Measurements from ENCODE around the gene SPTBN4. TPM values are rescaled to one million over a fixed set of nuclear protein-coding genes. Genes with fewer than 3 reads are reported as not detected.
A peak's percentile ranks its signal among the peaks of the same experiment; 100 is the strongest.

Gene SPTBN4
- total RNA-seq, 1 experiment from 2014 or later: 1.9 TPM

- peaks cover 10% of the 10 kb centered on the region for H3K4me1 ChIP-seq (ENCODE audit: insufficient read depth, low read length)
Measured at GRCh38 chr19:40419066-40419612, 47.7 kb upstream of the SPTBN4 start.

GRCh38 chr19:40419780-40420179 is 47.0 kb upstream of the SPTBN4 start:
- ChIA-PET CTCF (interaction anchor here (0.6 to 1.2 kb wide), 3 partner anchors 44 to 85 kb away, joined by 6 to 11 read pairs (median 6); no protein-coding TSS in a partner anchor), POLR2A (ENCODE audit: unreplicated experiment) (interaction anchor here (0.5 kb wide), 1 partner anchor 44 kb away, joined by 10 read pairs; no protein-coding TSS in a partner anchor)
- TF ChIP-seq EZH2 (IDR thresholded peaks at IDR 0.05; ENCODE audit: low read length, unreplicated experiment) (no peak), EZH2phosphoT487 (IDR thresholded peaks at IDR 0.05; ENCODE audit: borderline replicate concordance, low read length) (no peak)
- TF ChIP-seq, protein P1, sequence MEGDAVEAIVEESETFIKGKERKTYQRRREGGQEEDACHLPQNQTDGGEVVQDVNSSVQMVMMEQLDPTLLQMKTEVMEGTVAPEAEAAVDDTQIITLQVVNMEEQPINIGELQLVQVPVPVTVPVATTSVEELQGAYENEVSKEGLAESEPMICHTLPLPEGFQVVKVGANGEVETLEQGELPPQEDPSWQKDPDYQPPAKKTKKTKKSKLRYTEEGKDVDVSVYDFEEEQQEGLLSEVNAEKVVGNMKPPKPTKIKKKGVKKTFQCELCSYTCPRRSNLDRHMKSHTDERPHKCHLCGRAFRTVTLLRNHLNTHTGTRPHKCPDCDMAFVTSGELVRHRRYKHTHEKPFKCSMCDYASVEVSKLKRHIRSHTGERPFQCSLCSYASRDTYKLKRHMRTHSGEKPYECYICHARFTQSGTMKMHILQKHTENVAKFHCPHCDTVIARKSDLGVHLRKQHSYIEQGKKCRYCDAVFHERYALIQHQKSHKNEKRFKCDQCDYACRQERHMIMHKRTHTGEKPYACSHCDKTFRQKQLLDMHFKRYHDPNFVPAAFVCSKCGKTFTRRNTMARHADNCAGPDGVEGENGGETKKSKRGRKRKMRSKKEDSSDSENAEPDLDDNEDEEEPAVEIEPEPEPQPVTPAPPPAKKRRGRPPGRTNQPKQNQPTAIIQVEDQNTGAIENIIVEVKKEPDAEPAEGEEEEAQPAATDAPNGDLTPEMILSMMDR (conservative IDR thresholded peaks at IDR 0.05; ENCODE audit: low read depth, low read length): no peak
- no peaks in the 10 kb centered on the region for H4K20me1 ChIP-seq (ENCODE audit: low read length)
- no peak overlapping the region for H3K4me2 ChIP-seq (ENCODE audit: low read length)
- H3K27me3 ChIP-seq (ENCODE audit: low read length): no peaks in the 10 kb centered on the region
- no peak for ATAC-seq
- H3K79me2 ChIP-seq (ENCODE audit: low read length): peaks cover 27% of the 10 kb centered on the region
- no peaks in the 10 kb centered on the region for H3F3A ChIP-seq (ENCODE audit: low read length, unreplicated experiment)
- no peaks in the 10 kb centered on the region for H3K9me2 ChIP-seq (replicated peaks; ENCODE audit: low read length)
- BruUV-seq (replicated peaks): no TSS peak
- no peak overlapping the region for H3K27ac ChIP-seq (ENCODE audit: low read length)
- H3K9me3 ChIP-seq (ENCODE audit: low read length): no peaks in the 10 kb centered on the region
- peaks cover 8% of the 10 kb centered on the region; the same call in 1 of the 2 replicates for H3K36me3 ChIP-seq (ENCODE audit: low read depth, low read length)
- DNase-seq: no peak
- no peak overlapping the region for H3K9ac ChIP-seq (ENCODE audit: low read length)
- intact Hi-C loops (cut with micrococcal nuclease): loop anchor here (2.0 to 5.0 kb wide), 2 partner anchors 23 to 72 kb away; partner anchors contain the start of genes C19orf47 and PLD3
- no peak overlapping the region for H2AFZ ChIP-seq (ENCODE audit: low read length)
- H3K4me3 ChIP-seq (ENCODE audit: low read length): no peak overlapping the region
- H3K4me1 ChIP-seq (ENCODE audit: insufficient read depth, low read length): peaks cover 10% of the 10 kb centered on the region

More at GRCh38 chr19:40419066-40419612, 47.7 kb upstream of the SPTBN4 start:
- Histone ChIP-seq H3K27me3 (ENCODE audit: low read length) (no peaks in the 10 kb centered on the region), H4K20me1 (ENCODE audit: low read length) (no peaks in the 10 kb centered on the region), H3K9me2 (replicated peaks; ENCODE audit: low read length) (no peaks in the 10 kb centered on the region), H2AFZ (ENCODE audit: low read length) (no peak overlapping the region), H3K9ac (ENCODE audit: low read length) (no peak overlapping the region), H3K4me2 (ENCODE audit: low read length) (no peak overlapping the region), H3K4me3 (ENCODE audit: low read length) (no peak overlapping the region), H3K27ac (ENCODE audit: low read length) (no peak overlapping the region), H3K79me2 (ENCODE audit: low read length) (peaks cover 21% of the 10 kb centered on the region), H3F3A (ENCODE audit: low read length, unreplicated experiment) (no peaks in the 10 kb centered on the region), H3K36me3 (ENCODE audit: low read depth, low read length) (peaks cover 8% of the 10 kb centered on the region; the same call in 1 of the 2 replicates), H3K9me3 (ENCODE audit: low read length) (no peaks in the 10 kb centered on the region)
- intact Hi-C loops (cut with micrococcal nuclease): no loop called here
- BruUV-seq (replicated peaks): no TSS peak
- DNase-seq (no peak), ATAC-seq (no peak)
- CTCF ChIA-PET: no interaction called here
- TF ChIP-seq EZH2 (IDR thresholded peaks at IDR 0.05; ENCODE audit: low read length, unreplicated experiment): no peak
- TF ChIP-seq, protein P1 (conservative IDR thresholded peaks at IDR 0.05; ENCODE audit: low read depth, low read length): no peak
- no peak for TF ChIP-seq EZH2phosphoT487 (IDR thresholded peaks at IDR 0.05; ENCODE audit: borderline replicate concordance, low read length)
- POLR2A ChIA-PET (ENCODE audit: unreplicated experiment): no interaction called here

- peak overlapping the region; percentile 90 for H3K4me2 ChIP-seq (ENCODE audit: low read length)
- peak overlapping the region; percentile 70 for H3K27ac ChIP-seq (ENCODE audit: low read length)
- H3F3A ChIP-seq (ENCODE audit: low read length, unreplicated experiment): no peaks in the 10 kb centered on the region
- H2AFZ ChIP-seq (ENCODE audit: low read length): peak overlapping the region; percentile 79
- H3K9me3 ChIP-seq (ENCODE audit: low read length): no peaks in the 10 kb centered on the region
- peaks cover 8% of the 10 kb centered on the region; the same call in 1 of the 2 replicates for H3K36me3 ChIP-seq (ENCODE audit: low read depth, low read length)
- no TSS peak for BruUV-seq (replicated peaks)
- H4K20me1 ChIP-seq (ENCODE audit: low read length): no peaks in the 10 kb centered on the region
- CTCF ChIA-PET: interaction anchor here (0.6 to 1.5 kb wide), 10 partner anchors 17 to 501 kb away, joined by 3 to 11 read pairs (median 4); partner anchors contain the start of genes C19orf47, PLD3 and SERTAD3
- peaks cover 10% of the 10 kb centered on the region for H3K4me1 ChIP-seq (ENCODE audit: insufficient read depth, low read length)
- H3K79me2 ChIP-seq (ENCODE audit: low read length): peaks cover 33% of the 10 kb centered on the region
- peak overlapping the region; percentile 76 for H3K4me3 ChIP-seq (ENCODE audit: low read length)
- no peaks in the 10 kb centered on the region for H3K27me3 ChIP-seq (ENCODE audit: low read length)
- no peak for TF ChIP-seq EZH2phosphoT487 (IDR thresholded peaks at IDR 0.05; ENCODE audit: borderline replicate concordance, low read length)
- TF ChIP-seq, protein P1 (conservative IDR thresholded peaks at IDR 0.05; ENCODE audit: low read depth, low read length): no peak
- TF ChIP-seq EZH2 (IDR thresholded peaks at IDR 0.05; ENCODE audit: low read length, unreplicated experiment): no peak
- ATAC-seq (no peak), DNase-seq (no peak)
- intact Hi-C loops (cut with micrococcal nuclease): loop anchor here (2.0 to 5.0 kb wide), 2 partner anchors 22 to 73 kb away; partner anchors contain the start of genes C19orf47 and PLD3
- H3K9me2 ChIP-seq (replicated peaks; ENCODE audit: low read length): no peaks in the 10 kb centered on the region
- H3K9ac ChIP-seq (ENCODE audit: low read length): peak overlapping the region; percentile 75
- POLR2A ChIA-PET (ENCODE audit: unreplicated experiment): interaction anchor here (0.5 to 0.8 kb wide), 2 partner anchors 12 to 43 kb away, joined by 4 to 10 read pairs; no protein-coding TSS in a partner anchor
Measured at GRCh38 chr19:40420451-40420765, 46.4 kb upstream of the SPTBN4 start.
